Nephron progenitor cell (in vitro differentiated cells): ENCODE data around the gene CEP20.
A peak's percentile ranks its signal among the peaks of the same experiment; 100 is the strongest.

Experiments used
- DNase-seq: peaks from one replicate; pipeline ENCODE4 v3.0.0; 2021
- H3K27ac Mint-ChIP-seq: 2 replicates; pipeline ENCODE4 v1.8.0; 2021; ENCODE audit warnings: mild to moderate bottlenecking, moderate library complexity, mixed read lengths
- H3K27me3 Mint-ChIP-seq: 2 replicates; pipeline ENCODE4 v1.8.0; 2021; ENCODE audit warnings: mild to moderate bottlenecking, low read depth, mixed read lengths; ENCODE audit not compliant: poor library complexity
- H3K36me3 Mint-ChIP-seq: 2 replicates; pipeline ENCODE4 v1.8.0; 2021; ENCODE audit warnings: low read depth, mixed read lengths
- H3K4me1 Mint-ChIP-seq: 2 replicates; pipeline ENCODE4 v1.8.0; 2021; ENCODE audit warnings: mixed read lengths
- H3K4me3 Mint-ChIP-seq: 2 replicates; pipeline ENCODE4 v1.8.0; 2021; ENCODE audit warnings: mild to moderate bottlenecking, moderate library complexity, mixed read lengths
- H3K9me3 Mint-ChIP-seq: 2 replicates; pipeline ENCODE4 v1.8.0; 2021; ENCODE audit warnings: mild to moderate bottlenecking, moderate library complexity, mixed read lengths
- TF ChIP-seq, protein P1 (sequence below): fragments of 200-600 bp; sonication (generic); IDR thresholded peaks from 2 replicates; pipeline ENCODE4 v1.5.0; 2021; ENCODE audit warnings: antibody characterized with exemption

Gene CEP20

DNA sequence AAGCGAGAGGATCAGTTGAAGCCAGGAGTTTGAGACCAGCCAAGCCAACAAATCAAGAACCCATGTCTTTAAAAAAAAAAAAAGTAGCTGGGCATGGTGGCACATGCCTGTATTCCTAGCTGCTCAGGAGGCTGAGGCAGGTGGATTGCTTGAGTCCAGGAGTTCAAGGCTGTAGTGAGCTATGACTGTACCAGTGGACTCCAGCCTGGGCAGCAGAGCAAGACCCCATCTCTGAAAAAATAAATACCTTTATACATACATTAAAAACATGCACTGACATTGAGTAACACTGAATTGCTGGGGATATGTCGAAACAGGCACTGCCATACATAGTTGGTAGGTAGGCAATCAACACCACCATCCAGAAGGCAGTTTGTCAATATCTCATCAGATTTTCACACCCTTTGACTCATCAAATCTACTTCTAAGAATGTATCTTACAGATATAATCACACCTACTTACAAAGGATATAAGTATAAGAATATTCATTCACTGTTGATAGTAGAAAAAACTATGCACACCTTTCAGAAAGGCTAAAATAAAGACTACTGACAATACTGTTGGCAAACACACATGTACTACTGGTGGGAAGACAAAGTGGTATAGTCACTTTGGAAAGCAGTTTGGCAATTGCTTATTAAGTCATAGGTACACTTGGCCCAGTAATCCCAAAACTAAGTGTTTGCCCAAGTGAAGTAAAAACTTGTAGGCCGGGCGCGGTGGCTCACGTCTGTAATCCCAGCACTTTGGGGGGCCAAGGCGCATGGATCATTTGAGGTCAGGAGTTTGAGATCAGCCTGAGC, 6.4 kb upstream of the CEP20 start:
- TF ChIP-seq, protein P1, sequence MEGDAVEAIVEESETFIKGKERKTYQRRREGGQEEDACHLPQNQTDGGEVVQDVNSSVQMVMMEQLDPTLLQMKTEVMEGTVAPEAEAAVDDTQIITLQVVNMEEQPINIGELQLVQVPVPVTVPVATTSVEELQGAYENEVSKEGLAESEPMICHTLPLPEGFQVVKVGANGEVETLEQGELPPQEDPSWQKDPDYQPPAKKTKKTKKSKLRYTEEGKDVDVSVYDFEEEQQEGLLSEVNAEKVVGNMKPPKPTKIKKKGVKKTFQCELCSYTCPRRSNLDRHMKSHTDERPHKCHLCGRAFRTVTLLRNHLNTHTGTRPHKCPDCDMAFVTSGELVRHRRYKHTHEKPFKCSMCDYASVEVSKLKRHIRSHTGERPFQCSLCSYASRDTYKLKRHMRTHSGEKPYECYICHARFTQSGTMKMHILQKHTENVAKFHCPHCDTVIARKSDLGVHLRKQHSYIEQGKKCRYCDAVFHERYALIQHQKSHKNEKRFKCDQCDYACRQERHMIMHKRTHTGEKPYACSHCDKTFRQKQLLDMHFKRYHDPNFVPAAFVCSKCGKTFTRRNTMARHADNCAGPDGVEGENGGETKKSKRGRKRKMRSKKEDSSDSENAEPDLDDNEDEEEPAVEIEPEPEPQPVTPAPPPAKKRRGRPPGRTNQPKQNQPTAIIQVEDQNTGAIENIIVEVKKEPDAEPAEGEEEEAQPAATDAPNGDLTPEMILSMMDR = no peak
- Mint-ChIP-seq H3K27me3 (peaks cover 5% of the 10 kb centered on the region), H3K4me1 (peaks cover 16% of the 10 kb centered on the region), H3K36me3 (no peaks in the 10 kb centered on the region), H3K4me3 (no peak overlapping the region), H3K27ac (no peak overlapping the region), H3K9me3 (no peaks in the 10 kb centered on the region)
- no peak for DNase-seq

DNA sequence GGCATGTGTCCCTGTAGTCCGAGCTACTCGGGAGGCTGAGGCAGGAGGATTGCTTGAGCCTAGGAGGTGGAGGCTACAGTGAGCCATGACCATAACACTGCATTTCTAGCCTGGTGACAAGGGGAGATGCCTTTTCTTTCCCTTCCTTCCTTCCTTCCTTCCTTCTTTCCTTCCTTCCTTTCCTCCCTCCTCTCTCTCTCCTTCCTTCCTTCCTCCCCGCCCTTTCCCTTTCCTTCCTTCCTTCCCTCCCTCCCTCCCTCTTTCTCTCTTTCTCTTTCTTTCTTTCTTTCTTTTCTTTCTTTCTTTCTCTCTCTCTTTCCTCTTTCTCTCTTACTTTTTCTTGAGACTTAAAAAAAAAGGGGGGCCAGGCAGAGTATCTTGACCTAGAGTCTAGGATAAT, 3.1 kb upstream of the CEP20 start:
- Mint-ChIP-seq H3K27me3 (peaks cover 5% of the 10 kb centered on the region), H3K9me3 (no peaks in the 10 kb centered on the region), H3K4me1 (peaks cover 21% of the 10 kb centered on the region), H3K36me3 (no peaks in the 10 kb centered on the region), H3K4me3 (no peak overlapping the region), H3K27ac (no peak overlapping the region)
- TF ChIP-seq, protein P1 = no peak
- no peak for DNase-seq

DNA sequence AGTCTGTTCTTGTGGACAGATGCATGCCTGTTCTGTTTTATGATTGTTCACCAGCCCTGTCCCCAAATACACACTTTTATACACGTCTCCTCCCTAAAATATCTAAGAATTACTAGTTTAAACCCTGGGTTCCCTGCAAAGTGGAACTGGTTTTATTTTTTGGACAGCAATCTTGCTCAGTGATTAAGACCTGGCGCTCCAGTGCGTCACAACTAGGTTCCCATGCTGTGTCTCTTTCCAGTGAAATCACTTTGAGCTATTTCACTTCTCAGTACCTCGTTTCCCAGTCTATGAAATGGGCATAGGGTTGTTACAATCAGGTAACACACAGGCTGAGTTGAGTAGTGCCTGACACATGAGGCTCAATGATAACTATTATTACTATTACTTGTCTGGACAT, 1.1 kb downstream of the CEP20 start:
- TF ChIP-seq, protein P1 = no peak
- no peaks in the 10 kb centered on the region for H3K9me3 Mint-ChIP-seq
- peaks cover 12% of the 10 kb centered on the region for H3K36me3 Mint-ChIP-seq
- peaks cover 31% of the 10 kb centered on the region for H3K4me1 Mint-ChIP-seq
- no peak for DNase-seq
- peak overlapping the region; percentile 98 for H3K4me3 Mint-ChIP-seq
- H3K27ac Mint-ChIP-seq = no peak overlapping the region
- peaks cover 2% of the 10 kb centered on the region for H3K27me3 Mint-ChIP-seq

DNA sequence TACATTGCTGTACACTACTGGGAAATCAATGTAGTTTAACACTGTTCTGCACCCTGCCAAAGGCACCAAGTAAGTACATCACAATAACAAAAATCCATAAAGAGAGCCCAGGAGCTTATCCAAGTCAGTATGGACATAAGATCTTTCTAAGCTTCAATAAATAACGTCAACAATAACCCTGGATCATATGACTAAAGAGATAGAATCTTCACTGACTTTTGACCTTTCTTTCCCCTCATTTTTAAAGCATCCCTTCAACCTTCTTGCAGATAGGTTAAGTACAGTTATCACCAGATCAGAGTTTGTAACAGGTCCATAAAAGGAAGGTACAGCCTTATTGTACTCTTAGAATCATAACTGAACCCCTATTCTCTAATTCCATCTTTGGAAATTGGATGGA, 2.3 kb downstream of the CEP20 start:
- H3K4me3 Mint-ChIP-seq = peak overlapping the region; percentile 69
- H3K27ac Mint-ChIP-seq = no peak overlapping the region
- H3K9me3 Mint-ChIP-seq = no peaks in the 10 kb centered on the region
- no peak for DNase-seq
- TF ChIP-seq, protein P1 = no peak
- H3K4me1 Mint-ChIP-seq = peaks cover 38% of the 10 kb centered on the region
- no peaks in the 10 kb centered on the region for H3K27me3 Mint-ChIP-seq
- H3K36me3 Mint-ChIP-seq = peaks cover 23% of the 10 kb centered on the region

DNA sequence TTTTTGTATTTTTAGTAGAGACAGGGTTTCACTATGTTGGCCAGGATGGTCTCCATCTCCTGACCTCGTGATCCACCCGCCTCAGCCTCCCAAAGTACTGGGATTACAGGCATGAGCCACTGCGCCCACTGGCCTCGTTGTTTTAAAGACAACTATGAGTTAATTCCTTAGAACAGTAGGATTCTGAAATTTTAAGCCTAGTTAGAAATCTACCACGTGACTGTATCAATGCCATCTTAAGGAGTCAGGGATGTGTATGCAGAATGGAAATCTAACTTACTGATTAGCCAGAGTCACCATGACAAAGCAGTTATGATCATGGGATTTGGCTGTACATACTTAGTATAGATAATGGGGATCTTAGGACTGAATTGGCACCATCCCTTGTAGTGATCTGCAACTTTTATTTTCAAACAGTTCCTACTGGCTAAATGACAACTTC, 2.8 kb downstream of the CEP20 start:
- DNase-seq = no peak
- peak overlapping the region; percentile 69 for H3K4me3 Mint-ChIP-seq
- peaks cover 38% of the 10 kb centered on the region for H3K4me1 Mint-ChIP-seq
- no peaks in the 10 kb centered on the region for H3K9me3 Mint-ChIP-seq
- H3K27me3 Mint-ChIP-seq = no peaks in the 10 kb centered on the region
- no peak overlapping the region for H3K27ac Mint-ChIP-seq
- H3K36me3 Mint-ChIP-seq = peaks cover 23% of the 10 kb centered on the region
- TF ChIP-seq, protein P1 = no peak

DNA sequence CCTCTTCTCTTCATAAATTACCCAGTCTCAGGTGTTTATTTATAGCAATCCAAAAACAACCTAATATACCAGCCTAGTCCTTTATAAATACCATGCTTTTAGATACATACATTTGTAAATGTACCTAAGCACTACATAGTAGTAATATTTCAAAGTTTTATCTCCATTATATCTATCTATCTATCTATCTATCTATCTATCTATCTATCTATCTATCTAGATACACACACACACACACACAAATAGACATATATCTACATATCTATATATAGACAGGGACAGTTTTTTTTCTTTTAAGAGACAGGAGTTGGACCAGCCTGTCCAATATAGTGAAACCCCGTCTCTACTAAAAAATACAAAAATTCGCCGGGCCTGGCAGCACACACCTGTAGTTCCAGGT, 5.8 kb downstream of the CEP20 start:
- TF ChIP-seq, protein P1 = no peak
- Mint-ChIP-seq H3K4me3 (no peak overlapping the region), H3K27me3 (no peaks in the 10 kb centered on the region), H3K9me3 (no peaks in the 10 kb centered on the region), H3K4me1 (peaks cover 24% of the 10 kb centered on the region), H3K36me3 (peaks cover 44% of the 10 kb centered on the region), H3K27ac (no peak overlapping the region)
- DNase-seq = no peak
